HEK293 (cell line): ENCODE data around the gene UGT3A1.

ENCODE experiments used
- CTCF ChIA-PET: fragments of 350-600 bp; formaldehyde crosslinking; extraction: SDS; loops from one replicate; lab custom pipeline; 2021; ENCODE audit warnings: antibody characterized with exemption; lab: Yijun Ruan, JAX
- POLR2A ChIA-PET: fragments of 300-600 bp; formaldehyde crosslinking; extraction: SDS; loops from one replicate; lab custom pipeline; 2020; ENCODE audit warnings: antibody characterized with exemption, inconsistent platforms; lab: Yijun Ruan, JAX
- H3K27ac ChIP-seq: fragments of 200-500 bp; sonication (Bioruptor generic); 2 replicates; pipeline ENCODE4 v1.5.1; 2014; ENCODE audit warnings: low read depth, low read length, control low read depth, inconsistent platforms; ENCODE audit errors: extremely low read depth
- H3K36me3 ChIP-seq, 2 experiments: fragments of 200-500 bp in 1 of 2; sonication (Bioruptor generic) in 1 of 2; 1 replicate in 1 of 2; 2 replicates in 1 of 2; pipeline ENCODE4 v1.5.1; 2014 to 2017; ENCODE audit warnings: inconsistent platforms in 2 of 2, low read length in 2 of 2; ENCODE audit not compliant: control insufficient read depth in 2 of 2, insufficient read depth in 1 of 2
- H3K4me1 ChIP-seq: fragments of 200-500 bp; sonication (Bioruptor generic); 2 replicates; pipeline ENCODE4 v1.5.1; 2014; ENCODE audit warnings: mild to moderate bottlenecking, low read length, inconsistent platforms; ENCODE audit not compliant: control insufficient read depth, insufficient read depth
- H3K4me3 ChIP-seq: 2 replicates; pipeline ENCODE4 v1.5.1; 2011; ENCODE audit warnings: low read depth, mild to moderate bottlenecking, control low read depth, low read length, moderate library complexity
- H3K9me3 ChIP-seq: fragments of 200-500 bp; sonication (Bioruptor generic); 2 replicates; pipeline ENCODE4 v1.5.1; 2014; ENCODE audit warnings: low read depth, low read length, inconsistent platforms; ENCODE audit not compliant: control insufficient read depth, insufficient read depth
- ATF2 ChIP-seq: fragments of 450-650 bp; formaldehyde crosslinking; IDR thresholded peaks from 2 replicates; pipeline ENCODE4 v1.5.1; 2016; ENCODE audit warnings: missing biosample characterization, missing genetic modification characterization, low read depth
- KLF10 ChIP-seq: fragments of 450-650 bp; IDR thresholded peaks from 2 replicates; pipeline ENCODE4 v1.5.1; 2018; ENCODE audit warnings: missing biosample characterization, mild to moderate bottlenecking, missing genetic modification characterization
- KLF9 ChIP-seq: fragments of 450-650 bp; formaldehyde crosslinking; IDR thresholded peaks from 2 replicates; pipeline ENCODE4 v1.5.1; 2016; ENCODE audit warnings: missing biosample characterization, missing genetic modification characterization, low read depth
- ZBTB17 ChIP-seq: fragments of 450-650 bp; formaldehyde crosslinking; IDR thresholded peaks from 2 replicates; pipeline ENCODE4 v1.5.1; 2016; ENCODE audit warnings: missing biosample characterization, missing genetic modification characterization
- ZNF18 ChIP-seq: fragments of 450-650 bp; formaldehyde crosslinking; IDR thresholded peaks from 2 replicates; pipeline ENCODE4 v1.5.1; 2016; ENCODE audit warnings: missing biosample characterization, missing genetic modification characterization
- ZNF211 ChIP-seq: fragments of 450-650 bp; formaldehyde crosslinking; IDR thresholded peaks from 2 replicates; pipeline ENCODE4 v1.5.1; 2016; ENCODE audit warnings: low read depth, missing biosample characterization, missing genetic modification characterization
- ZNF292 ChIP-seq: fragments of 450-650 bp; formaldehyde crosslinking; IDR thresholded peaks from 2 replicates; pipeline ENCODE4 v1.5.1; 2016; ENCODE audit warnings: low read depth, missing biosample characterization, missing genetic modification characterization, borderline replicate concordance
- ZNF416 ChIP-seq: fragments of 450-650 bp; formaldehyde crosslinking; IDR thresholded peaks from 2 replicates; pipeline ENCODE4 v1.5.1; 2016; ENCODE audit warnings: missing biosample characterization, missing genetic modification characterization
- ZNF433 ChIP-seq: fragments of 450-650 bp; formaldehyde crosslinking; IDR thresholded peaks from 2 replicates; pipeline ENCODE4 v1.5.1; 2016; ENCODE audit warnings: missing biosample characterization, missing genetic modification characterization, low read depth
- ZNF501 ChIP-seq: fragments of 450-650 bp; formaldehyde crosslinking; IDR thresholded peaks from 2 replicates; pipeline ENCODE4 v1.5.1; 2016; ENCODE audit warnings: missing biosample characterization, missing genetic modification characterization
- ZNF518A ChIP-seq: fragments of 450-650 bp; formaldehyde crosslinking; conservative IDR thresholded peaks from 2 replicates; pipeline ENCODE4 v1.5.1; 2016; ENCODE audit warnings: low read depth, missing biosample characterization, missing genetic modification characterization
- ZNF555 ChIP-seq: fragments of 450-650 bp; formaldehyde crosslinking; conservative IDR thresholded peaks from 2 replicates; pipeline ENCODE4 v1.5.1; 2017; ENCODE audit warnings: missing biosample characterization, mild to moderate bottlenecking, missing genetic modification characterization, inconsistent platforms
- ZNF639 ChIP-seq: fragments of 450-650 bp; formaldehyde crosslinking; IDR thresholded peaks from 2 replicates; pipeline ENCODE4 v1.5.1; 2016; ENCODE audit warnings: missing biosample characterization, missing genetic modification characterization
- ZNF704 ChIP-seq: fragments of 450-650 bp; formaldehyde crosslinking; IDR thresholded peaks from 2 replicates; pipeline ENCODE4 v1.5.1; 2016; ENCODE audit warnings: missing biosample characterization, missing genetic modification characterization
- ZNF777 ChIP-seq: fragments of 450-650 bp; formaldehyde crosslinking; IDR thresholded peaks from 2 replicates; pipeline ENCODE4 v1.5.1; 2017; ENCODE audit warnings: missing biosample characterization, missing genetic modification characterization, borderline replicate concordance
- ZSCAN30 ChIP-seq: fragments of 450-650 bp; IDR thresholded peaks from 2 replicates; pipeline ENCODE4 v1.5.1; 2018; ENCODE audit warnings: missing biosample characterization, mild to moderate bottlenecking, missing genetic modification characterization, moderate library complexity

The UGT3A1 gene

GRCh38 chr5:35904443-35905132 is 86.6 kb downstream of the UGT3A1 start:
- H3K9me3 ChIP-seq: no peaks in the 10 kb centered on the region; the same call in 1 of the 2 replicates
- no peak overlapping the region for H3K27ac ChIP-seq
- TF ChIP-seq ZNF639 (tag by site-specific recombination) (no peak), ZBTB17 (no peak), ZNF501 (tag by site-specific recombination) (no peak), ZNF704 (tag by site-specific recombination) (no peak), KLF9 (tag by site-specific recombination) (no peak), ZNF555 (tag by site-specific recombination) (no peak), KLF10 (tag by site-specific recombination) (no peak), ZNF292 (tag by site-specific recombination) (no peak), ZNF433 (tag by site-specific recombination) (no peak), ZNF18 (no peak)
- TF ChIP-seq, all 188 proteins: peak for 0
- ChIA-PET CTCF (interaction anchor here (0.7 to 1.2 kb wide), 3 partner anchors 20 to 127 kb away, joined by 3 read pairs; no protein-coding TSS in a partner anchor), POLR2A (no interaction called here)
- no peaks in the 10 kb centered on the region for H3K36me3 ChIP-seq
- H3K4me3 ChIP-seq: no peak overlapping the region
- no peaks in the 10 kb centered on the region for H3K4me1 ChIP-seq

- Histone ChIP-seq H3K36me3 (no peaks in the 10 kb centered on the region), H3K9me3 (no peaks in the 10 kb centered on the region; the same call in 1 of the 2 replicates), H3K4me3 (no peak overlapping the region), H3K4me1 (no peaks in the 10 kb centered on the region)
- CTCF ChIA-PET: interaction anchor here (0.7 to 1.1 kb wide), 2 partner anchors 21 to 24 kb away, joined by 3 read pairs; no protein-coding TSS in a partner anchor
- POLR2A ChIA-PET: no interaction called here
- TF ChIP-seq ZNF433 (tag by site-specific recombination): no peak
- no peak for TF ChIP-seq ZNF416 (tag by site-specific recombination)
- no peak for TF ChIP-seq ZNF211 (tag by site-specific recombination)
- TF ChIP-seq, all 188 proteins: peak for 0
- H3K27ac ChIP-seq: no peak overlapping the region
These were observed 87.5 kb downstream of the UGT3A1 start for GRCh38 chr5:35903631-35904203.

GRCh38 chr5:35902046-35902672 is 89.0 kb downstream of the UGT3A1 start:
- no peak overlapping the region for H3K4me3 ChIP-seq
- ChIA-PET POLR2A (no interaction called here), CTCF (no interaction called here)
- H3K4me1 ChIP-seq: no peaks in the 10 kb centered on the region
- H3K36me3 ChIP-seq: no peaks in the 10 kb centered on the region
- no peak overlapping the region for H3K27ac ChIP-seq
- H3K9me3 ChIP-seq: no peaks in the 10 kb centered on the region; the same call in 1 of the 2 replicates
- TF ChIP-seq ZNF777: no peak
- no peak for TF ChIP-seq ZNF704 (tag by site-specific recombination)
- no peak for TF ChIP-seq ATF2 (tag by site-specific recombination)
- TF ChIP-seq ZSCAN30 (tag by site-specific recombination): no peak
- no peak for TF ChIP-seq ZNF518A
